Upper lobe of left lung (tissue), 4 donors: ENCODE results near the gene FPR2.

Source experiments
- EP300 ChIP-seq, 4 donors: sonication (generic); formaldehyde crosslinking; IDR thresholded peaks; one replicate each; pipeline ENCODE4 v1.5.1; 2017; ENCODE audit warnings: antibody characterized with exemption in 4 of 4, control low read depth in 2 of 4
- POLR2A ChIP-seq, 4 donors: fragments of 450-650 bp; IDR thresholded peaks; one replicate each; pipeline ENCODE4 v1.5.1; 2016 to 2017; ENCODE audit warnings: antibody characterized with exemption in 4 of 4, mild to moderate bottlenecking in 2 of 4
- TF ChIP-seq, protein P1 (sequence below), 6 experiments: fragments of 450-650 bp in 4 of 6; fragments of 200-600 bp in 2 of 6; sonication (generic) in 2 of 6; IDR thresholded peaks; one replicate each; pipeline ENCODE4 v1.5.1; 2016 to 2019; ENCODE audit warnings: antibody characterized with exemption in 6 of 6

DNA sequence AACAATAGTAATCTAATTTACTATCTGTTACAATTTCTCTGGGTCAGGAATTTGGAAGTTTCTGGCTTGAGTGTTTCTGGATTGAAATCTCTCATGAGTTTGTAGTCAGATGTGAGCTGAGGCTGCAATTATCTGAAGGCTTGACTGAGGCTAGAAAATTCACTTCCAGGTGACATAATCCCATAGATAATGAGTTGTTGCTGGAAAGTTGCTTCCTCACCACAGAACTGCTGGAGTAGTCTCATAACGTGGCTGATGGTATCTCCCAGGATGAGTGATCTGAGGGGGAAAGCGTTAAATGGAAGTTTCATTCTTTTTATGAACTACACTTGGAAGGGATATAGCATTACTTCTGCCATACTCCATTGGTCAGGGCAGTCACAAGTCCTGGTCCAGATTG lies 18.7 kb downstream of the FPR2 start:
- TF ChIP-seq, protein P1, sequence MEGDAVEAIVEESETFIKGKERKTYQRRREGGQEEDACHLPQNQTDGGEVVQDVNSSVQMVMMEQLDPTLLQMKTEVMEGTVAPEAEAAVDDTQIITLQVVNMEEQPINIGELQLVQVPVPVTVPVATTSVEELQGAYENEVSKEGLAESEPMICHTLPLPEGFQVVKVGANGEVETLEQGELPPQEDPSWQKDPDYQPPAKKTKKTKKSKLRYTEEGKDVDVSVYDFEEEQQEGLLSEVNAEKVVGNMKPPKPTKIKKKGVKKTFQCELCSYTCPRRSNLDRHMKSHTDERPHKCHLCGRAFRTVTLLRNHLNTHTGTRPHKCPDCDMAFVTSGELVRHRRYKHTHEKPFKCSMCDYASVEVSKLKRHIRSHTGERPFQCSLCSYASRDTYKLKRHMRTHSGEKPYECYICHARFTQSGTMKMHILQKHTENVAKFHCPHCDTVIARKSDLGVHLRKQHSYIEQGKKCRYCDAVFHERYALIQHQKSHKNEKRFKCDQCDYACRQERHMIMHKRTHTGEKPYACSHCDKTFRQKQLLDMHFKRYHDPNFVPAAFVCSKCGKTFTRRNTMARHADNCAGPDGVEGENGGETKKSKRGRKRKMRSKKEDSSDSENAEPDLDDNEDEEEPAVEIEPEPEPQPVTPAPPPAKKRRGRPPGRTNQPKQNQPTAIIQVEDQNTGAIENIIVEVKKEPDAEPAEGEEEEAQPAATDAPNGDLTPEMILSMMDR (IDR thresholded peaks at IDR 0.05) = no peak
- no peak for TF ChIP-seq EP300 (IDR thresholded peaks at IDR 0.05)
- no peak for TF ChIP-seq POLR2A (IDR thresholded peaks at IDR 0.05)
